CD14-positive monocyte (primary cell): ENCODE results near the gene LYPD1. TPM values are rescaled to one million over a fixed set of nuclear protein-coding genes. Genes with fewer than 3 reads are reported as not detected.

Experiments
- DNase-seq, 3 donors: peaks; one replicate each; pipeline ENCODE4 v3.0.0-alpha.2; 2011 to 2022
- H2AFZ ChIP-seq: 2 replicates; pipeline ENCODE4 v1.6.0; 2012; ENCODE audit warnings: mild to moderate bottlenecking, low read depth, low read length, inconsistent platforms; ENCODE audit not compliant: insufficient read depth, poor library complexity, severe bottlenecking
- H3K27ac ChIP-seq, 2 donors: 1 replicate in 1 of 2; 2 replicates in 1 of 2; pipeline ENCODE4 v1.5.1; 2012 to 2013; ENCODE audit warnings: low read length in 2 of 2, control low read depth in 1 of 2, inconsistent platforms in 1 of 2, low read depth in 1 of 2, mild to moderate bottlenecking in 1 of 2
- H3K27me3 ChIP-seq, 2 donors: one replicate each; pipeline versions ENCODE4 v1.6.0 to v1.6.1; 2011 to 2013; ENCODE audit warnings: low read length in 2 of 2; ENCODE audit not compliant: control insufficient read depth in 2 of 2, insufficient read depth in 2 of 2
- H3K36me3 ChIP-seq, 2 donors: replicated peaks in 1 of 2; 1 replicate in 1 of 2; 2 replicates in 1 of 2; pipeline versions ENCODE4 v1.5.1 to v1.6.1; 2012 to 2013; ENCODE audit warnings: low read length in 2 of 2, control low read depth in 1 of 2, inconsistent platforms in 1 of 2, mild to moderate bottlenecking in 1 of 2; ENCODE audit not compliant: insufficient read depth in 2 of 2, control insufficient read depth in 1 of 2
- H3K4me1 ChIP-seq, 2 donors: 1 replicate in 1 of 2; 2 replicates in 1 of 2; pipeline versions ENCODE4 v1.5.1 to v1.6.1; 2012 to 2013; ENCODE audit warnings: low read length in 2 of 2, control low read depth in 1 of 2, inconsistent platforms in 1 of 2, mild to moderate bottlenecking in 1 of 2, moderate library complexity in 1 of 2; ENCODE audit not compliant: insufficient read depth in 2 of 2, control insufficient read depth in 1 of 2
- H3K4me2 ChIP-seq: replicated peaks from 2 replicates; pipeline ENCODE3; 2012; ENCODE audit warnings: low read length, moderate library complexity, mild to moderate bottlenecking; ENCODE audit not compliant: poor library complexity, severe bottlenecking; ENCODE audit errors: extremely low read depth
- H3K4me3 ChIP-seq, 3 experiments: fragments of 200-600 bp in 1 of 3; sonication (generic) in 1 of 3; replicated peaks in 1 of 3; 1 replicate in 2 of 3; 2 replicates in 1 of 3; pipeline ENCODE4 v1.5.1; 2011 to 2013; ENCODE audit warnings: low read length in 3 of 3, mild to moderate bottlenecking in 3 of 3, control low read depth in 2 of 3, low read depth in 2 of 3, inconsistent platforms in 1 of 3, moderate library complexity in 1 of 3
- H3K79me2 ChIP-seq: 2 replicates; pipeline ENCODE4 v1.6.0; 2012; ENCODE audit warnings: mild to moderate bottlenecking, control low read depth, inconsistent platforms, low read length, moderate library complexity; ENCODE audit not compliant: insufficient read depth
- H3K9ac ChIP-seq: 2 replicates; pipeline ENCODE4 v1.6.0; 2017; ENCODE audit warnings: low read length, mild to moderate bottlenecking; ENCODE audit not compliant: insufficient read depth, poor library complexity, severe bottlenecking
- H3K9me3 ChIP-seq, 2 donors: replicated peaks in 1 of 2; 1 replicate in 1 of 2; 2 replicates in 1 of 2; pipeline versions ENCODE4 v1.5.1 to v1.6.1; 2012 to 2013; ENCODE audit warnings: low read length in 2 of 2, control low read depth in 1 of 2; ENCODE audit not compliant: control insufficient read depth in 1 of 2, insufficient read depth in 1 of 2
- H4K20me1 ChIP-seq: 2 replicates; pipeline ENCODE4 v1.6.0; 2012; ENCODE audit warnings: mild to moderate bottlenecking, low read length, control low read depth, moderate library complexity; ENCODE audit not compliant: insufficient read depth
- H3K27ac Mint-ChIP-seq, 7 donors: one replicate each; pipeline ENCODE4 v1.8.0; 2020; ENCODE audit warnings: mild to moderate bottlenecking in 7 of 7, mixed read lengths in 7 of 7, moderate library complexity in 6 of 7, inconsistent platforms in 2 of 7
- H3K27me3 Mint-ChIP-seq, 3 donors: one replicate each; pipeline ENCODE4 v1.8.0; 2021 to 2022; ENCODE audit warnings: low read depth in 3 of 3, mild to moderate bottlenecking in 3 of 3, mixed read lengths in 3 of 3, moderate library complexity in 3 of 3, inconsistent platforms in 1 of 3
- H3K36me3 Mint-ChIP-seq, 2 donors: one replicate each; pipeline ENCODE4 v1.8.0; 2020; ENCODE audit warnings: mixed read lengths in 2 of 2, inconsistent platforms in 1 of 2, mild to moderate bottlenecking in 1 of 2
- H3K4me1 Mint-ChIP-seq: one replicate; pipeline ENCODE4 v1.8.0; 2020; ENCODE audit warnings: mild to moderate bottlenecking, mixed read lengths
- H3K4me3 Mint-ChIP-seq, 2 donors: one replicate each; pipeline ENCODE4 v1.8.0; 2020; ENCODE audit warnings: mild to moderate bottlenecking in 2 of 2, mixed read lengths in 2 of 2, moderate library complexity in 1 of 2
- H3K9me3 Mint-ChIP-seq, 7 donors: one replicate each; pipeline ENCODE4 v1.8.0; 2020 to 2022; ENCODE audit warnings: mixed read lengths in 7 of 7, mild to moderate bottlenecking in 6 of 7, moderate library complexity in 6 of 7, inconsistent platforms in 2 of 7
- CTCF ChIP-seq: fragments of 200-600 bp; IDR thresholded peaks from one replicate; pipeline ENCODE4 v1.8.0; 2022; ENCODE audit warnings: antibody characterized with exemption, mild to moderate bottlenecking
- WGBS: methylation state at CpG from one replicate; pipeline ENCODE4 v1.1.5; 2013; ENCODE audit warnings: missing lambda C conversion rate; ENCODE audit not compliant: insufficient coverage; 5-methylcytosine and 5-hydroxymethylcytosine counted together
- intact Hi-C, 2 donors: fragments of 100-400 bp; cut with micrococcal nuclease; formaldehyde crosslinking; loops; one replicate each; pipeline versions ENCODE4 v1.15.0 to v1.15.1; 2023
- polyA plus RNA-seq, 3 donors: library from polyadenylated mRNA; depleted of rRNA in 1 of 3; unstranded in 2 of 3; stranded (reverse) in 1 of 3; fragments of 300-500 nt in 2 of 3; fragments of >200 nt in 1 of 3; fragmentation: Illumina TruSeq in 2 of 3; gene quantifications; 1 replicate in 2 of 3; 2 replicates in 1 of 3; pipeline ENCODE4 v1.2.3, GENCODE V29; 2012 to 2021

The LYPD1 gene
- polyA plus RNA-seq, 3 donors, result not detected

GRCh38 chr2:132633635-132634034 lies 36.4 kb downstream of the LYPD1 start:
- Histone ChIP-seq H2AFZ (no peak overlapping the region), H3K9ac (no peak overlapping the region), H3K4me1 (no peaks in the 10 kb centered on the region), H3K36me3 (no peaks in the 10 kb centered on the region), H3K4me3 (no peak overlapping the region), H3K79me2 (no peaks in the 10 kb centered on the region), H3K27ac (no peak overlapping the region), H4K20me1 (no peaks in the 10 kb centered on the region), H3K9me3 (no peaks in the 10 kb centered on the region), H3K27me3 (no peaks in the 10 kb centered on the region), H3K4me2 (no peak overlapping the region)
- peaks cover 2% of the 10 kb centered on the region for H3K4me1 Mint-ChIP-seq
- no peak for TF ChIP-seq CTCF
- H3K36me3 Mint-ChIP-seq, result no peaks in the 10 kb centered on the region
- intact Hi-C loops, result no loop called here
- WGBS, result 100% methylated on average over 2 of the region's 2 CpGs
- no peak for DNase-seq
- peaks cover 2 to 4% (median 4%) of the 10 kb centered on the region in 3 donors for H3K27me3 Mint-ChIP-seq
- no peak overlapping the region for H3K27ac Mint-ChIP-seq
- no peak overlapping the region for H3K4me3 Mint-ChIP-seq
- H3K9me3 Mint-ChIP-seq, result peaks cover 0 to 6% (median 2%) of the 10 kb centered on the region in 7 donors

GRCh38 chr2:132632000-132632649 lies 37.9 kb downstream of the LYPD1 start:
- intact Hi-C loops, result no loop called here
- TF ChIP-seq CTCF, result no peak

More at GRCh38 chr2:132632000-132632649, 37.9 kb downstream of the LYPD1 start:
- WGBS, result 93% methylated on average over 3 of the region's 6 CpGs
- Histone ChIP-seq H2AFZ (no peak overlapping the region), H3K9me3 (no peaks in the 10 kb centered on the region), H4K20me1 (no peaks in the 10 kb centered on the region), H3K4me3 (no peak overlapping the region), H3K9ac (no peak overlapping the region), H3K4me1 (no peaks in the 10 kb centered on the region), H3K4me2 (no peak overlapping the region), H3K27me3 (no peaks in the 10 kb centered on the region), H3K36me3 (no peaks in the 10 kb centered on the region), H3K79me2 (no peaks in the 10 kb centered on the region), H3K27ac (no peak overlapping the region)
- peaks cover 2% of the 10 kb centered on the region for H3K4me1 Mint-ChIP-seq
- no peak for DNase-seq
- H3K4me3 Mint-ChIP-seq, result no peak overlapping the region
- peaks cover 1 to 4% (median 3%) of the 10 kb centered on the region in 3 donors for H3K27me3 Mint-ChIP-seq
- no peak overlapping the region for H3K27ac Mint-ChIP-seq
- H3K36me3 Mint-ChIP-seq, result no peaks in the 10 kb centered on the region
- peaks cover 0 to 6% (median 2%) of the 10 kb centered on the region in 7 donors for H3K9me3 Mint-ChIP-seq
